WTC11 (cell line): ENCODE results near the gene TRPV6. TPM values are rescaled to one million over a fixed set of nuclear protein-coding genes. Genes with fewer than 3 reads are reported as not detected.

ENCODE experiments used
- ATAC-seq: fragments of 200-7000 bp; cut with Tn5 transposase; 2 replicates; pipeline ENCODE4 v1.10.0; 2021; ENCODE audit warnings: mild to moderate bottlenecking, moderate library complexity
- CTCF ChIA-PET: fragments of 300-600 bp; sonication (Branson Sonifier 250); formaldehyde crosslinking; loops from one replicate; lab custom pipeline; 2021; ENCODE audit warnings: antibody characterized with exemption; lab: Charles Lee
- POLR2A ChIA-PET: fragments of 350-600 bp; sonication (Branson Sonifier 250); formaldehyde crosslinking; loops from one replicate; lab custom pipeline; 2021; ENCODE audit warnings: antibody characterized with exemption; lab: Charles Lee
- DNase-seq: peaks from one replicate; pipeline ENCODE4 v3.0.0; 2021; ENCODE audit warnings: low spot score
- H3K27ac Mint-ChIP-seq: 2 replicates; pipeline ENCODE4 v1.8.0; 2021; ENCODE audit warnings: mixed read lengths
- H3K27me3 Mint-ChIP-seq: 2 replicates; pipeline ENCODE4 v1.8.0; 2021; ENCODE audit warnings: low read depth, mild to moderate bottlenecking, moderate library complexity, mixed read lengths
- H3K36me3 Mint-ChIP-seq: 2 replicates; pipeline ENCODE4 v1.8.0; 2021; ENCODE audit warnings: mixed read lengths
- H3K4me1 Mint-ChIP-seq: 2 replicates; pipeline ENCODE4 v1.8.0; 2022; ENCODE audit warnings: mixed read lengths
- H3K4me3 Mint-ChIP-seq: 2 replicates; pipeline ENCODE4 v1.8.0; 2021; ENCODE audit warnings: mild to moderate bottlenecking, moderate library complexity, mixed read lengths
- H3K9me3 Mint-ChIP-seq: 2 replicates; pipeline ENCODE4 v1.8.0; 2021; ENCODE audit warnings: mixed read lengths
- CREM ChIP-seq: sonication (generic); formaldehyde crosslinking; IDR thresholded peaks from 2 replicates; pipeline ENCODE4 v1.8.1; 2022; ENCODE audit warnings: mild to moderate bottlenecking, missing genetic modification reagents, moderate library complexity
- EMX1 ChIP-seq: fragments of 250-450 bp; sonication (Bioruptor Pico); IDR thresholded peaks from 2 replicates; pipeline ENCODE4 v1.8.0; 2021; ENCODE audit warnings: mild to moderate bottlenecking
- ETV6 ChIP-seq: sonication (generic); formaldehyde crosslinking; IDR thresholded peaks from 2 replicates; pipeline ENCODE4 v1.8.1; 2022; ENCODE audit warnings: mild to moderate bottlenecking, missing genetic modification reagents
- GRHL2 ChIP-seq: fragments of 250-450 bp; sonication (Bioruptor Pico); IDR thresholded peaks from 2 replicates; pipeline ENCODE4 v1.8.0; 2022; ENCODE audit warnings: mild to moderate bottlenecking, moderate library complexity; ENCODE audit not compliant: insufficient replicate concordance, severe bottlenecking
- IRF2 ChIP-seq: sonication (generic); formaldehyde crosslinking; IDR thresholded peaks from 2 replicates; pipeline ENCODE4 v1.8.0; 2022; ENCODE audit warnings: low read depth, missing genetic modification reagents, borderline replicate concordance
- MXD4 ChIP-seq: fragments of 250-450 bp; sonication (Bioruptor Pico); IDR thresholded peaks from 2 replicates; pipeline ENCODE4 v1.8.0; 2021; ENCODE audit warnings: mild to moderate bottlenecking, moderate library complexity, borderline replicate concordance
- NFATC4 ChIP-seq: fragments of 250-450 bp; sonication (Bioruptor Pico); IDR thresholded peaks from 2 replicates; pipeline ENCODE4 v1.9.0; 2021; ENCODE audit warnings: mild to moderate bottlenecking
- NFE2L1 ChIP-seq: sonication (generic); formaldehyde crosslinking; IDR thresholded peaks from 2 replicates; pipeline ENCODE4 v1.8.1; 2023; ENCODE audit warnings: missing genetic modification reagents
- PRRX2 ChIP-seq: fragments of 250-450 bp; sonication (Bioruptor Pico); IDR thresholded peaks from 2 replicates; pipeline ENCODE4 v1.8.0; 2021; ENCODE audit warnings: mild to moderate bottlenecking
- SOX15 ChIP-seq: fragments of 250-450 bp; sonication (Bioruptor Pico); IDR thresholded peaks from 2 replicates; pipeline ENCODE4 v1.9.0; 2021; ENCODE audit warnings: mild to moderate bottlenecking
- total RNA-seq: library from RNA; stranded (reverse); gene quantifications from 3 replicates; pipeline ENCODE4 v1.2.3, GENCODE V29; 2021
- TF ChIP-seq, protein P1 (sequence below): sonication (generic); formaldehyde crosslinking; IDR thresholded peaks from 2 replicates; pipeline ENCODE4 v1.8.1; 2022; ENCODE audit warnings: missing genetic modification reagents, borderline replicate concordance
- TF ChIP-seq, protein P2 (sequence below): sonication (generic); formaldehyde crosslinking; IDR thresholded peaks from 2 replicates; pipeline ENCODE4 v1.8.0; 2022; ENCODE audit warnings: mild to moderate bottlenecking, missing genetic modification reagents
- TF ChIP-seq, protein P3 (sequence below): fragments of 250-450 bp; sonication (Bioruptor Pico); IDR thresholded peaks from 2 replicates; pipeline ENCODE4 v1.9.0; 2021; ENCODE audit warnings: mild to moderate bottlenecking, borderline replicate concordance
- TF ChIP-seq, protein P4 (sequence below): sonication (generic); formaldehyde crosslinking; IDR thresholded peaks from 2 replicates; pipeline ENCODE4 v1.8.0; 2022; ENCODE audit warnings: mild to moderate bottlenecking, missing genetic modification reagents
- TF ChIP-seq, protein P5 (sequence below): sonication (generic); formaldehyde crosslinking; IDR thresholded peaks from 2 replicates; pipeline ENCODE4 v1.8.1; 2023; ENCODE audit warnings: mild to moderate bottlenecking, missing genetic modification reagents
- TF ChIP-seq, protein P6 (sequence below): fragments of 250-450 bp; sonication (Bioruptor Pico); conservative IDR thresholded peaks from 2 replicates; pipeline ENCODE4 v1.9.0; 2021; ENCODE audit warnings: mild to moderate bottlenecking
- TF ChIP-seq, protein P7 (sequence below): fragments of 250-450 bp; sonication (Bioruptor Pico); IDR thresholded peaks from 2 replicates; pipeline ENCODE4 v1.9.0; 2021; ENCODE audit warnings: mild to moderate bottlenecking

The TRPV6 gene
- total RNA-seq, 1 experiment from 2014 or later = 0.63 TPM

DNA sequence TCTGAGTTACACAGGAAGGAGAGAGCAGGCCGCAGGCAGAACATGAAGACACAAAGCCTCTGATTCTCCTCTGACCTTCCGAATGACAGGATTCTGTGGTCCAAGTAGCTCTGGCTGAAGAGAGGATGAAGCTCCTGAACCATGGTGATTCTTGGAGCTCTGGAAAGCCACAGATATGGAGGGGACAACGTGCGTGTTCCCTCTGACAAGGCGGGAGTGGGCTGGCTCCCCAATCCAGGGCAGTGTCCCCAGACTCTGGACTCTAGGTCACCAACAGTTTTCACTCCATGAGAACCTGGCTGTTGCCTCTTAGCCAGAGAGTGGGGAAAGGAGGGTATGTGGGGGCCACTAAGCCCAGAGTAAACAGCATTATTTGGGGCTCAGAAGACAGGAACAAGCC lies 7.4 kb upstream of the TRPV6 start (continued):
- TF ChIP-seq, protein P1, sequence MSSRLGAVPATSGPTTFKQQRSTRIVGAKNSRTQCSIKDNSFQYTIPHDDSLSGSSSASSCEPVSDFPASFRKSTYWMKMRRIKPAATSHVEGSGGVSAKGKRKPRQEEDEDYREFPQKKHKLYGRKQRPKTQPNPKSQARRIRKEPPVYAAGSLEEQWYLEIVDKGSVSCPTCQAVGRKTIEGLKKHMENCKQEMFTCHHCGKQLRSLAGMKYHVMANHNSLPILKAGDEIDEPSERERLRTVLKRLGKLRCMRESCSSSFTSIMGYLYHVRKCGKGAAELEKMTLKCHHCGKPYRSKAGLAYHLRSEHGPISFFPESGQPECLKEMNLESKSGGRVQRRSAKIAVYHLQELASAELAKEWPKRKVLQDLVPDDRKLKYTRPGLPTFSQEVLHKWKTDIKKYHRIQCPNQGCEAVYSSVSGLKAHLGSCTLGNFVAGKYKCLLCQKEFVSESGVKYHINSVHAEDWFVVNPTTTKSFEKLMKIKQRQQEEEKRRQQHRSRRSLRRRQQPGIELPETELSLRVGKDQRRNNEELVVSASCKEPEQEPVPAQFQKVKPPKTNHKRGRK (CRISPR knock-in tag) = no peak
- TF ChIP-seq MXD4 (CRISPR knock-in tag) (no peak), ETV6 (no peak), GRHL2 (CRISPR knock-in tag) (no peak), PRRX2 (CRISPR knock-in tag) (no peak), IRF2 (CRISPR knock-in tag) (no peak), EMX1 (no peak)
- TF ChIP-seq, protein P2, sequence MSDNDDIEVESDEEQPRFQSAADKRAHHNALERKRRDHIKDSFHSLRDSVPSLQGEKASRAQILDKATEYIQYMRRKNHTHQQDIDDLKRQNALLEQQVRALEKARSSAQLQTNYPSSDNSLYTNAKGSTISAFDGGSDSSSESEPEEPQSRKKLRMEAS (CRISPR knock-in tag) = no peak
- TF ChIP-seq, protein P3, sequence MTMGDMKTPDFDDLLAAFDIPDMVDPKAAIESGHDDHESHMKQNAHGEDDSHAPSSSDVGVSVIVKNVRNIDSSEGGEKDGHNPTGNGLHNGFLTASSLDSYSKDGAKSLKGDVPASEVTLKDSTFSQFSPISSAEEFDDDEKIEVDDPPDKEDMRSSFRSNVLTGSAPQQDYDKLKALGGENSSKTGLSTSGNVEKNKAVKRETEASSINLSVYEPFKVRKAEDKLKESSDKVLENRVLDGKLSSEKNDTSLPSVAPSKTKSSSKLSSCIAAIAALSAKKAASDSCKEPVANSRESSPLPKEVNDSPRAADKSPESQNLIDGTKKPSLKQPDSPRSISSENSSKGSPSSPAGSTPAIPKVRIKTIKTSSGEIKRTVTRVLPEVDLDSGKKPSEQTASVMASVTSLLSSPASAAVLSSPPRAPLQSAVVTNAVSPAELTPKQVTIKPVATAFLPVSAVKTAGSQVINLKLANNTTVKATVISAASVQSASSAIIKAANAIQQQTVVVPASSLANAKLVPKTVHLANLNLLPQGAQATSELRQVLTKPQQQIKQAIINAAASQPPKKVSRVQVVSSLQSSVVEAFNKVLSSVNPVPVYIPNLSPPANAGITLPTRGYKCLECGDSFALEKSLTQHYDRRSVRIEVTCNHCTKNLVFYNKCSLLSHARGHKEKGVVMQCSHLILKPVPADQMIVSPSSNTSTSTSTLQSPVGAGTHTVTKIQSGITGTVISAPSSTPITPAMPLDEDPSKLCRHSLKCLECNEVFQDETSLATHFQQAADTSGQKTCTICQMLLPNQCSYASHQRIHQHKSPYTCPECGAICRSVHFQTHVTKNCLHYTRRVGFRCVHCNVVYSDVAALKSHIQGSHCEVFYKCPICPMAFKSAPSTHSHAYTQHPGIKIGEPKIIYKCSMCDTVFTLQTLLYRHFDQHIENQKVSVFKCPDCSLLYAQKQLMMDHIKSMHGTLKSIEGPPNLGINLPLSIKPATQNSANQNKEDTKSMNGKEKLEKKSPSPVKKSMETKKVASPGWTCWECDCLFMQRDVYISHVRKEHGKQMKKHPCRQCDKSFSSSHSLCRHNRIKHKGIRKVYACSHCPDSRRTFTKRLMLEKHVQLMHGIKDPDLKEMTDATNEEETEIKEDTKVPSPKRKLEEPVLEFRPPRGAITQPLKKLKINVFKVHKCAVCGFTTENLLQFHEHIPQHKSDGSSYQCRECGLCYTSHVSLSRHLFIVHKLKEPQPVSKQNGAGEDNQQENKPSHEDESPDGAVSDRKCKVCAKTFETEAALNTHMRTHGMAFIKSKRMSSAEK (CRISPR knock-in tag) = no peak

DNA sequence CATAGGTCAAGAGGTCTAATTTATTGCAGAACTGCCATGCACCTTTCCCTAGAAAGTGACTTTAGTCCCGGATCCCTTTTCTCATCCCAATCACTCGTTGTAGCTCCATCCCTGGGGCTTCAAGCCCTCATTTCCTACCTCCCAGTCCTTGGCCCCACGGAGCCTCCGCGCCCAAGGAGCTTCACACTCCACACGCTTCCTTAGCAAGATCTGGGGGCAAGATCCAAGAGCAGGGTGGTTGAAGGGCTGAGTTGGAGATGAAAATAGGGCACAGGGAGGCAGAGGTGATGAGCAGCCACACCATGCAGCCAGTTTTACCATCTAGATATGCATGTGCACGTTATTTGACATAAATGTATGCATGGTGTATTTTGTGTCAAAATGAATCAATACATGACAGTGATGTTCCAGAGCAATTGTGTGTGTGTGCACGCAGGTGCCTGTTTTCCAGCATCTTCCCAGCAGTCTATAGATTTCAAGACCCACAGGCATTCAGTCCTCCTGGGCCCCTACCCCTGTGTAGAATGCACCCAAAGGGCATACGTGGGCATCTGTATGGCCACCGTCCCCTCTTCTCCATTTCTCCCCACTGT lies 6.0 kb upstream of the TRPV6 start:
- ATAC-seq (no peak), DNase-seq (no peak)
- H3K9me3 Mint-ChIP-seq = peaks cover 7% of the 10 kb centered on the region
- POLR2A ChIA-PET = no interaction called here
- CTCF ChIA-PET = interaction anchor here (1.3 kb wide), 1 partner anchor 10 kb away, joined by 6 read pairs; no protein-coding TSS in a partner anchor
- H3K36me3 Mint-ChIP-seq = no peaks in the 10 kb centered on the region
- TF ChIP-seq NFE2L1 = no peak
- TF ChIP-seq, protein P4, sequence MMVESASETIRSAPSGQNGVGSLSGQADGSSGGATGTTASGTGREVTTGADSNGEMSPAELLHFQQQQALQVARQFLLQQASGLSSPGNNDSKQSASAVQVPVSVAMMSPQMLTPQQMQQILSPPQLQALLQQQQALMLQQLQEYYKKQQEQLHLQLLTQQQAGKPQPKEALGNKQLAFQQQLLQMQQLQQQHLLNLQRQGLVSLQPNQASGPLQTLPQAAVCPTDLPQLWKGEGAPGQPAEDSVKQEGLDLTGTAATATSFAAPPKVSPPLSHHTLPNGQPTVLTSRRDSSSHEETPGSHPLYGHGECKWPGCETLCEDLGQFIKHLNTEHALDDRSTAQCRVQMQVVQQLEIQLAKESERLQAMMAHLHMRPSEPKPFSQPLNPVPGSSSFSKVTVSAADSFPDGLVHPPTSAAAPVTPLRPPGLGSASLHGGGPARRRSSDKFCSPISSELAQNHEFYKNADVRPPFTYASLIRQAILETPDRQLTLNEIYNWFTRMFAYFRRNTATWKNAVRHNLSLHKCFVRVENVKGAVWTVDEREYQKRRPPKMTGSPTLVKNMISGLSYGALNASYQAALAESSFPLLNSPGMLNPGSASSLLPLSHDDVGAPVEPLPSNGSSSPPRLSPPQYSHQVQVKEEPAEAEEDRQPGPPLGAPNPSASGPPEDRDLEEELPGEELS = no peak
- no peak for TF ChIP-seq PRRX2 (CRISPR knock-in tag)
- TF ChIP-seq, protein P5, sequence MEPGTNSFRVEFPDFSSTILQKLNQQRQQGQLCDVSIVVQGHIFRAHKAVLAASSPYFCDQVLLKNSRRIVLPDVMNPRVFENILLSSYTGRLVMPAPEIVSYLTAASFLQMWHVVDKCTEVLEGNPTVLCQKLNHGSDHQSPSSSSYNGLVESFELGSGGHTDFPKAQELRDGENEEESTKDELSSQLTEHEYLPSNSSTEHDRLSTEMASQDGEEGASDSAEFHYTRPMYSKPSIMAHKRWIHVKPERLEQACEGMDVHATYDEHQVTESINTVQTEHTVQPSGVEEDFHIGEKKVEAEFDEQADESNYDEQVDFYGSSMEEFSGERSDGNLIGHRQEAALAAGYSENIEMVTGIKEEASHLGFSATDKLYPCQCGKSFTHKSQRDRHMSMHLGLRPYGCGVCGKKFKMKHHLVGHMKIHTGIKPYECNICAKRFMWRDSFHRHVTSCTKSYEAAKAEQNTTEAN = no peak
- TF ChIP-seq, protein P6, sequence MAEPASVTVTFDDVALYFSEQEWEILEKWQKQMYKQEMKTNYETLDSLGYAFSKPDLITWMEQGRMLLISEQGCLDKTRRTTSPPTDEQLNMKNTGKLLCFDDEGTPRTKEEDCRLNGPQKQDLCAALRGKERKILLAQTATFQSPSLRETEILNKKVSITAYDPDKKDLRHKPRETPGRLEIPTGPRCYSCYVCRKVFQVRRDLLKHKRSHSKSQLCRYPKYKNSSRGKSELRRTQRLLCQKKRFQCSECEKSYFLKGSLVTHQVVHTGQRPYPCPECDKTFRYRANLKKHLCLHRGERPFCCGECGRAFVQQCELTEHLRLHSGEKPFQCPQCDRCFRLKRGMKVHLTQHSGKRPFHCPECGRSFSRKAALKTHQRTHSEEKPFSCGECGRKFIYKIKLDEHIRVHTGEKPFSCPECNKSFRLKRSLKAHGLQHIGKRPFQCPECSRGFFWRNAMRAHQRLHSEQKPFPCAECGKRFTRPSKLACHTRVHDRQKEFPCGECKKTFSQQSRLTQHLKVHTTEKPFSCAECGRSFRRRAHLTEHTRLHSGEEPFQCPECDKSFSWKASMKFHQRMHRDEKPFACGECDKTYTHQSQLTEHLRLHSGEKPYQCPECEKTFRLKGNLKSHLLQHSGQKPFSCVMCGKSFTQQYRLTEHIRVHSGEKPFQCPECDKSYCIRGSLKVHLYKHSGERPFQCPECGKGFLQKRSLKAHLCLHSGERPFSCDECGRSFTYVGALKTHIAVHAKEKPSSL (CRISPR knock-in tag) = no peak
- no peak for TF ChIP-seq CREM (CRISPR knock-in tag)
- TF ChIP-seq NFATC4 (CRISPR knock-in tag) = no peak
- no peak for TF ChIP-seq SOX15 (CRISPR knock-in tag)
- TF ChIP-seq, protein P7, sequence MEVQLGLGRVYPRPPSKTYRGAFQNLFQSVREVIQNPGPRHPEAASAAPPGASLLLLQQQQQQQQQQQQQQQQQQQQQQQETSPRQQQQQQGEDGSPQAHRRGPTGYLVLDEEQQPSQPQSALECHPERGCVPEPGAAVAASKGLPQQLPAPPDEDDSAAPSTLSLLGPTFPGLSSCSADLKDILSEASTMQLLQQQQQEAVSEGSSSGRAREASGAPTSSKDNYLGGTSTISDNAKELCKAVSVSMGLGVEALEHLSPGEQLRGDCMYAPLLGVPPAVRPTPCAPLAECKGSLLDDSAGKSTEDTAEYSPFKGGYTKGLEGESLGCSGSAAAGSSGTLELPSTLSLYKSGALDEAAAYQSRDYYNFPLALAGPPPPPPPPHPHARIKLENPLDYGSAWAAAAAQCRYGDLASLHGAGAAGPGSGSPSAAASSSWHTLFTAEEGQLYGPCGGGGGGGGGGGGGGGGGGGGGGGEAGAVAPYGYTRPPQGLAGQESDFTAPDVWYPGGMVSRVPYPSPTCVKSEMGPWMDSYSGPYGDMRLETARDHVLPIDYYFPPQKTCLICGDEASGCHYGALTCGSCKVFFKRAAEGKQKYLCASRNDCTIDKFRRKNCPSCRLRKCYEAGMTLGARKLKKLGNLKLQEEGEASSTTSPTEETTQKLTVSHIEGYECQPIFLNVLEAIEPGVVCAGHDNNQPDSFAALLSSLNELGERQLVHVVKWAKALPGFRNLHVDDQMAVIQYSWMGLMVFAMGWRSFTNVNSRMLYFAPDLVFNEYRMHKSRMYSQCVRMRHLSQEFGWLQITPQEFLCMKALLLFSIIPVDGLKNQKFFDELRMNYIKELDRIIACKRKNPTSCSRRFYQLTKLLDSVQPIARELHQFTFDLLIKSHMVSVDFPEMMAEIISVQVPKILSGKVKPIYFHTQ (CRISPR knock-in tag) = no peak
- H3K27me3 Mint-ChIP-seq = no peaks in the 10 kb centered on the region; the same call in 1 of the 2 replicates
- H3K27ac Mint-ChIP-seq = no peak overlapping the region
- H3K4me3 Mint-ChIP-seq = no peak overlapping the region
- H3K4me1 Mint-ChIP-seq = no peaks in the 10 kb centered on the region
